ENCODE measurements around the gene AGPAT2.

Gene AGPAT2

GRCh38 chr9:136626740-136627642, 60.3 kb downstream of the AGPAT2 start:
- H3K4me3 Mint-ChIP-seq: no peak overlapping the region
- H3K36me3 Mint-ChIP-seq (ENCODE audit: low read depth): no peaks in the 10 kb centered on the region
- H3K9me3 Mint-ChIP-seq: no peaks in the 10 kb centered on the region
- no peak overlapping the region for H3K27ac Mint-ChIP-seq
- DNase-seq: peak; percentile 18
- no peak for TF ChIP-seq CTCF (IDR thresholded peaks at IDR 0.05)
- H3K4me1 Mint-ChIP-seq: peaks cover 30% of the 10 kb centered on the region
- peaks cover 3% of the 10 kb centered on the region for H3K27me3 Mint-ChIP-seq (ENCODE audit: low read depth, poor library complexity)

GRCh38 chr9:136626066-136626725, 61.1 kb downstream of the AGPAT2 start:
- no peak overlapping the region for H3K4me3 Mint-ChIP-seq
- peaks cover 3% of the 10 kb centered on the region for H3K27me3 Mint-ChIP-seq (ENCODE audit: low read depth, poor library complexity)

GRCh38 chr9:136625101-136626065, 61.9 kb downstream of the AGPAT2 start:
- H3K9me3 Mint-ChIP-seq: no peaks in the 10 kb centered on the region
- peak overlapping the region; percentile 28 for H3K4me3 Mint-ChIP-seq
- no peak for TF ChIP-seq CTCF (IDR thresholded peaks at IDR 0.05)
- no peak overlapping the region for H3K27ac Mint-ChIP-seq
- peaks cover 39% of the 10 kb centered on the region for H3K4me1 Mint-ChIP-seq
- H3K36me3 Mint-ChIP-seq (ENCODE audit: low read depth): no peaks in the 10 kb centered on the region
- DNase-seq: peak; percentile 7
- H3K27me3 Mint-ChIP-seq (ENCODE audit: low read depth, poor library complexity): peaks cover 3% of the 10 kb centered on the region

More at GRCh38 chr9:136626066-136626725, 61.1 kb downstream of the AGPAT2 start:
- TF ChIP-seq CTCF (IDR thresholded peaks at IDR 0.05): no peak
- peak; percentile 4 for DNase-seq
- Mint-ChIP-seq H3K9me3 (no peaks in the 10 kb centered on the region), H3K27ac (no peak overlapping the region), H3K4me1 (peaks cover 35% of the 10 kb centered on the region), H3K36me3 (ENCODE audit: low read depth) (no peaks in the 10 kb centered on the region)

- H3K4me1 Mint-ChIP-seq: peaks cover 46% of the 10 kb centered on the region
- TF ChIP-seq CTCF (IDR thresholded peaks at IDR 0.05): no peak
- no peaks in the 10 kb centered on the region for H3K9me3 Mint-ChIP-seq
- peaks cover 6% of the 10 kb centered on the region for H3K27me3 Mint-ChIP-seq (ENCODE audit: low read depth, poor library complexity)
- H3K27ac Mint-ChIP-seq: no peak overlapping the region
- no peak overlapping the region for H3K4me3 Mint-ChIP-seq
- H3K36me3 Mint-ChIP-seq (ENCODE audit: low read depth): no peaks in the 10 kb centered on the region
- DNase-seq: no peak
Measured at GRCh38 chr9:136624184-136624951, 62.9 kb downstream of the AGPAT2 start.

GRCh38 chr9:136623842-136624183, 63.4 kb downstream of the AGPAT2 start:
- no peak for TF ChIP-seq CTCF (IDR thresholded peaks at IDR 0.05)
- Mint-ChIP-seq H3K4me1 (peaks cover 51% of the 10 kb centered on the region), H3K36me3 (ENCODE audit: low read depth) (no peaks in the 10 kb centered on the region), H3K27me3 (ENCODE audit: low read depth, poor library complexity) (peaks cover 6% of the 10 kb centered on the region), H3K4me3 (no peak overlapping the region), H3K9me3 (no peaks in the 10 kb centered on the region), H3K27ac (no peak overlapping the region)
- DNase-seq: no peak

Data from nephron progenitor cell (in vitro differentiated cells).